Uterus (tissue), 2 donors: ENCODE measurements around the gene ATP6V0E1.

Experiments used
- CTCF ChIP-seq, 4 experiments: fragments of 200-600 bp in 2 of 4; fragments of 450-650 bp in 2 of 4; sonication (generic) in 2 of 4; IDR thresholded peaks; one replicate each; pipeline ENCODE4 v1.5.1; 2016 to 2019; ENCODE audit warnings: antibody characterized with exemption in 4 of 4, mild to moderate bottlenecking in 2 of 4, moderate library complexity in 1 of 4
- POLR2A ChIP-seq, 2 donors: fragments of 450-650 bp; IDR thresholded peaks; one replicate each; pipeline ENCODE4 v1.6.1; 2016; ENCODE audit warnings: antibody characterized with exemption in 2 of 2, mild to moderate bottlenecking in 1 of 2, moderate library complexity in 1 of 2

- peak in 1 of 4 experiments; percentile 19 for TF ChIP-seq CTCF (IDR thresholded peaks at IDR 0.05)
- TF ChIP-seq POLR2A (IDR thresholded peaks at IDR 0.05): no peak
Observed at GRCh38 chr5:173010547-173011464, 27.2 kb downstream of the ATP6V0E1 start.
